ENCODE measurements around the gene NUPR1.
"Not testable (repeated sequence)": the region's sequence is repeated elsewhere in the genome, so short reads cannot be mapped to it uniquely, and the experiment has no call there.

NUPR1 gene

DNA sequence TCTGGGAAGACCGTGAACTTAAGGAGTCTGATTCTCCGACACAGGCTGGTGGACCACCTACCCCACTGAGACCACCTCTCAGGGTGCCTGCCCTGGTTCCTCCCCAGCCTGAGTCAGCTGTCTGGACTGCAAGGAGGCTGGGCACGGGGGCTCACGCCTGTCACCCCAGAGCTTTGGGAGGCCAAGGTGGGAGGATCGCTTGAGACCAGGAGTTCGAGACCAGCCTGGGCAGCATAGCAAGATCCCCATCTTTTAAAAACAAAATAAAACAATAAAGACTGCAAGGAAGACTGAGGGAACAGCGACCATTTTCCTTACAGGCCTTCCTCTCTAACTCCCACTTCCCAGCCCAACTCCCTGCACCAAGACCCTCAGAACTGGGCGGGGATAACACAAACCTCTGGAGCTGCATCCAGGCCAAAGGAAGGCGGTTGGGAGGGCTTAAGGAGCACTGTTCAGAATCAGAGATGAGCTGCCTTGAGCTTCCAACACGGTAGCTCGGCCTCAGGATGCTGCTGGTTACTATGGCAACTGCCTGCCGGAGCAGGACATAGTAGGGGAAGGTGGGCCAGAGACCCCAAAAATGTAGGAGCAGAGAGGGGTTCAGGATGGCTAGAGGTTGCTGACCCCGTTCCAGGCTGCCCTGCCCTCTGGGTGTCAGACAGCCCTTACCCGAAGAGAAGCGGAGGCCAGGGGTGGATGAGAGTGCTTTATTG lies 40.0 kb downstream of the NUPR1 start:
- no peak for DNase-seq (ENCODE audit: low read depth)

GRCh38 chr16:28497861-28498599 lies 40.7 kb downstream of the NUPR1 start:
- no peak for DNase-seq (ENCODE audit: low read depth)

DNA sequence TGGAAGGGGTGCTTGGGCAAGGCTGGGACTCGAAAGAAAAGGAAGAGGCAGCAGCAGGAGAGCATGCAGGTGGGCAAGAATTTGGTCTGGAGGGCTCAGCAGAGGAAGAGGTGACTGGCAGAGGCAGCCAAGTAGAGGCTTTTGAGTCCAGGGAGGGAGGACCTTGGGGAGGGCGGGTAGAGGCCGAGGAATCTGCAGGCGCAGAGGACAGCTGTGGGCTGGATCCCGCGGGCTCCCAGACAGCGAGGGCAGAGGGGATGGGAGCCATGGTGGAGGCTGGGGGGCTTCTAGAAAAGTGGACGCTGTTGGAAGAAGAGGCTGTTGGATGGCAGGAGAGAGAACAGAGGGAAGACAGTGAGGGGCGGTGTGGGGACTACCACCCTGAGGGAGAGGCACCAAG lies 41.4 kb downstream of the NUPR1 start:
- no peak for DNase-seq (ENCODE audit: low read depth)

DNA sequence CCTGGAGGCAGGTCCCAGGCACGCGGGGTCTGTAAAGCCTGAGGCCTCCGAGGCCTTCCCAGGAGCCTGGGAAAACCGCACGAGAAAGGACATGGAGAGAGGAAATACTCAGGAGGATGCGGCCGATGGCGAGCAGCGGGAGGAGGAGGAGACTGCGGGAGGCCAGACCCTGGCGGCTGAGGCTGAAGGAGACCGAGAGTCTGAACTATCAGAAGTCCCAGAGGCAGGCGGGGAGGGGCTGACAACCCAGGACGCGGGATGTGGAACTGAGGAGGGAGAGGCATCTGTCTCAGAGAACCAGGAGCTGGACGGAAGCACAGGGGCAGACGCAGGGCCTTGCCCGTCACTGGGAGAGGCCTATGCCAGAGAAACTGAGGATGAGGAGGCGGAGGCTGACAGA lies 41.9 kb downstream of the NUPR1 start:
- DNase-seq (ENCODE audit: low read depth), result no peak

GRCh38 chr16:28495795-28496749 lies 42.7 kb downstream of the NUPR1 start:
- DNase-seq (ENCODE audit: low read depth), result no peak

GRCh38 chr16:28495098-28495793 lies 43.5 kb downstream of the NUPR1 start:
- no peak for DNase-seq (ENCODE audit: low read depth)

DNA sequence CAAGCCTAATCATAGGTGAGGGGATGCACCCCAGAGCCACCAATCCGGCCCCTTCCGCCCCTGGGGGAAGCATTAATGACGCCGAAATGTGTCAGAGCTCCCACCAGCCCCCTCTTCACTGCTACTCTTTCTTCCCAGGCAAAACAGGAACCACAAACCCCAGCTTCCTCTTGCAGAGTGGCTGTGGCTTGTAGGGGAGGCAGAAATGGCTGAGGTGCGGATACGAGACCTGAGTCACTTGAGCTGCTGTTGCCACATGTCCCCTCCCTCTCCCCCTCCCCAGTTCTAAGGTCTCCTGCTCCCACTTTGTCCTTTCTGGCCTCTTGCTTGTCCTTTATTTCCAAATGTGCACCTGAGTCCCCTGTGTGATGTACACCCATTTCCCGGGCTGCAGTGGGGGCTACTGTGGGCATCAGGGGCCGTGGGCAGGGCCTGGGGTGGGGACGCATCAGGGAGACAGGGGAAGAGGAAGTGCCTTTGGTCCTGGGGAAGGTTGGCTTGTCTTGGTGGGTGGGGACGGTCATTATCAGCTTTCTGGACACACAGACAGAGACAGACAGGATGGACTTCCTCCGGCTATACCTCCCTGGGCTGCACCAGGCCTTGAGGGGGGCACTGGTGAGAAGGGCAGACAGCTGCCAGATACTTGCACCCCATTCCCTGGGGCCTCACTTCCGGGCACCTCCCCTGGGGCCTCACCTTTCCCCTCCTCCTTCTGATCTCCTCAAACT lies 44.5 kb downstream of the NUPR1 start, which contains the start of gene APOBR:
TSS of gene APOBR (plus strand) at position 523 of the 731 bp plus-strand sequence. CDS start at position 562, 39 bp downstream.
- no peak for DNase-seq (ENCODE audit: low read depth)

DNA sequence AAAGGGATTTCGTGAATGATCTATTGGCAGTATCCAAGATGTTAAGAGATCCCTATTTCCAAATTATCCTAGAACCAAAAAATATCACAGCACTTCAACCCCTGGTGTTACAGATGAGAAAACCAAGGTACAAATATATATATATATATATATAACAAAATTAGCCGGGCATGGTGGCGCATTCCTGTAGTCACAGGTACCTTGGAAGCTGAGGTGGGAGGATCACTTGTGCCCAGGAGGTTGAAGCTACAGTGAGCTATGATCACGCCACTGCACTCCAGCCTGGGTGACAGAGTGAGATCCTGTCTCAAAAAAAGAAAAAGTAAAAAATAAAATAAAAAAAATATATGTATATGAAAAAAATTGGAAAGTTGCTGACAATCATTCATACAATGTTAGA lies 46.3 kb downstream of the NUPR1 start:
- no peak for DNase-seq (ENCODE audit: low read depth)

- peak; percentile 91 for DNase-seq (ENCODE audit: low read depth)
These were observed 46.8 kb downstream of the NUPR1 start, which contains the start of gene CLN3 for GRCh38 chr16:28491970-28492474. TSS of gene CLN3 (minus strand) at chr16:28492074. CDS start at chr16:28491759, 315 bp downstream.

DNA sequence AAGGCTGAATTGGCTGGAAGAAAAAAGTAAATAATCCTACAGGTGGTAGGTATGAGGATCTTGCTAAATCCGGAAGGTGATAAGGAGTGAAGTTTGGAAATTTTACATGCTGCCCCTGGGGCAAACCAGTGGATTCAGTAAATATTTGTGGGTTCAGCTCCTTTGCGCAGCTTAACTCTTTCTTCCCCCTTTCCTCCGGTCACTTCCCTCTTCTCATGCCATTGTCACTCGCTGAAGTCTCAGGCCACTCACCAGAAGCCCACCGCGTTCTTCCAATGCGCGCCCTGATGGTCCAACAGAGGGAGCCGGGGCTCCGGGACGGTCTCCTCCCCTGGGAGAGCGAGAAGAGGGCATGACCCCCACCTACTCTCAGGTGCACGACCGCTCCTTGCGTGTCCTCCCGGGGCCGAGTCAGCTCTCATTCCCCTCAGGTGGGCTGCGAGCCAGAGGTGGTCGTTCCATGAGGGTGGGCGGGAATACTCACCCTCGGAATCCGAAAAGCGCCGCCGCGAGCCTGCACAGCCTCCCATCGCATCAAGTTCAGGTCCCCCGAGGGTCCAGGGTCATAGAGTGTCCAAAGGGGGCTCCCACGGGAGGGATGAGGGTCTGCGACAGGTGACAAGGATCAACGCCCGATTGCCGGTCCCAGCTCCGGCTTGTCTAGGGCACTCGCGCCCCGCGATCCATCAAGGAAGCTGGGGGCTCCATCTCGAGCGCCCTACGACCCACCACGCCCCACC lies 47.4 kb downstream of the NUPR1 start:
- no peak for DNase-seq (ENCODE audit: low read depth)

GRCh38 chr16:28486266-28486665 lies 52.5 kb downstream of the NUPR1 start:
- no peak for DNase-seq (ENCODE audit: low read depth)

DNA sequence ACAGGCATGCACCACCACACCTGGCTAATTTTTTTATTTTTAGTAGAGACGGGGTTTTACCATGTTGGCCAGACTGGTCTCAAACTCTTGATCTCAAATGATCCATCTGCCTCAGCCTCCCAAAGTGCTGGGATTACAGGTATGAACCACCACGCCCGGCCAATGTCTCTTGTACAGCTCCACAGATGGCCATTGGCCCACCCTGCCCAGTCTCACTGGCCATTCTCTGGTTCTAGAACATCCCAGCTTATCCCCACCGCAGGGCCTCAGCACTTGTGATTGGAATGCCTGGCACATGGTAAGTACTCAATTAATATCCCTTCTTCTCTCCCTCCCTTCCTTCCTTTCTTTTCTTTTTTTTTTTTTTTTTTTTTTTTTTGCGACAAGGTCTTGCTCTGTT lies 55.4 kb downstream of the NUPR1 start:
- DNase-seq (ENCODE audit: low read depth), result not testable (repeated sequence)
